GM19397 (cell line): ENCODE data around the gene FBXO21.

ENCODE experiments used
- ATAC-seq: cut with Tn5 transposase; IDR thresholded peaks from one replicate; pipeline ENCODE4 v1.9.1; 2021; ENCODE audit warnings: mild to moderate bottlenecking, moderate library complexity; ENCODE audit not compliant: unreplicated experiment

FBXO21 gene

GRCh38 chr12:117167769-117168168 is 22.5 kb downstream of the FBXO21 start:
- no peak for ATAC-seq

GRCh38 chr12:117166107-117166506 is 24.2 kb downstream of the FBXO21 start:
- no peak for ATAC-seq

GRCh38 chr12:117165342-117165741 is 24.9 kb downstream of the FBXO21 start:
- ATAC-seq = no peak

GRCh38 chr12:117162633-117163032 is 27.6 kb downstream of the FBXO21 start:
- no peak for ATAC-seq

GRCh38 chr12:117162167-117162539 is 28.1 kb downstream of the FBXO21 start:
- ATAC-seq = no peak

- no peak for ATAC-seq
Observed at GRCh38 chr12:117161460-117162166, 28.7 kb downstream of the FBXO21 start.

GRCh38 chr12:117159674-117160073 is 30.6 kb downstream of the FBXO21 start:
- ATAC-seq = no peak

GRCh38 chr12:117158911-117159553 is 31.2 kb downstream of the FBXO21 start:
- no peak for ATAC-seq

- no peak for ATAC-seq
Observed at GRCh38 chr12:117158096-117158495, 32.2 kb downstream of the FBXO21 start.

- peak; percentile 52 for ATAC-seq
Observed at GRCh38 chr12:117155278-117156060, 34.8 kb downstream of the FBXO21 start.

- ATAC-seq = no peak
Observed at GRCh38 chr12:117152793-117153775, 37.2 kb downstream of the FBXO21 start.

- no peak for ATAC-seq
Observed at GRCh38 chr12:117151403-117152031, 38.8 kb downstream of the FBXO21 start.

- no peak for ATAC-seq
Observed at GRCh38 chr12:117149431-117149830, 40.8 kb downstream of the FBXO21 start.

- ATAC-seq = no peak
Observed at GRCh38 chr12:117148642-117149041, 41.6 kb downstream of the FBXO21 start.

- ATAC-seq = no peak
Observed at GRCh38 chr12:117147639-117148038, 42.6 kb downstream of the FBXO21 start.

- ATAC-seq = no peak
Observed at GRCh38 chr12:117145597-117146154, 44.6 kb downstream of the FBXO21 start.

- no peak for ATAC-seq
Observed at GRCh38 chr12:117144599-117144998, 45.7 kb downstream of the FBXO21 start.

GRCh38 chr12:117143008-117143532 is 47.2 kb downstream of the FBXO21 start:
- no peak for ATAC-seq

- ATAC-seq = no peak
Observed at GRCh38 chr12:117142094-117142493, 48.2 kb downstream of the FBXO21 start.
